Stimulated activated naive CD8-positive, alpha-beta T cell treated with anti-CD3 and anti-CD28 coated beads, Interleukin-15, amount 100 ng/mL, for 72 hours (primary cell): ENCODE results near the gene OR2A42.
"Not testable (repeated sequence)": the region's sequence is repeated elsewhere in the genome, so short reads cannot be mapped to it uniquely, and the experiment has no call there.

Experiments used
- ATAC-seq: fragments of 150-1000 bp; cut with Tn5 transposase; 2 replicates; pipeline ENCODE4 v1.10.0; 2021; ENCODE audit warnings: mild to moderate bottlenecking, moderate library complexity
- DNase-seq, 2 donors: peaks; one replicate each; pipeline ENCODE4 v3.0.0; 2021 to 2022
- H3K27ac Mint-ChIP-seq, 2 donors: one replicate each; pipeline ENCODE4 v1.8.0; 2022; ENCODE audit warnings: mild to moderate bottlenecking in 2 of 2, mixed read lengths in 2 of 2, moderate library complexity in 2 of 2
- H3K27me3 Mint-ChIP-seq: one replicate; pipeline ENCODE4 v1.8.0; 2022; ENCODE audit warnings: mixed read lengths
- H3K4me1 Mint-ChIP-seq: one replicate; pipeline ENCODE4 v1.8.0; 2022; ENCODE audit warnings: mild to moderate bottlenecking, mixed read lengths
- H3K4me3 Mint-ChIP-seq, 2 donors: one replicate each; pipeline ENCODE4 v1.8.0; 2022; ENCODE audit warnings: mild to moderate bottlenecking in 2 of 2, mixed read lengths in 2 of 2, moderate library complexity in 1 of 2
- H3K9me3 Mint-ChIP-seq, 2 donors: one replicate each; pipeline ENCODE4 v1.8.0; 2022; ENCODE audit warnings: mixed read lengths in 2 of 2

The OR2A42 gene

DNA sequence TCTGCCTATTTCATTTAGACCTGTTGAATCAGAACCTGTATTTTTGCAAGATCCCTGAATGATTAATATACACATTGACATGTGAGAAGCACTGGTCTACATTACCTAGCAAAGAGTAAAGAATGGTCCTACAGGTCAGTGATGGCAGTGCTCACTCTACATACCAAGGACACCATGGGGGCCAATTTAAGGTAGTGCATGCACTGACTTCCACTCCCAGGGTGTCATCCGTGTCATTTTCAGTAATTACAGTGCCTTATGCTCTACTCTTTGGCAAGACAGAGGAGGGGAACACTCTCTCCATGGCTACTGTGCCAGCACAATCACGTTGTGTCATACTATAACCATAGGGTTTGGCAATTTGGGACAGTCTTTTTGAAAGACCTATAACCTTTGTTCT lies 6.0 kb upstream of the OR2A42 start:
- H3K9me3 Mint-ChIP-seq, H3K27me3 Mint-ChIP-seq, ATAC-seq, DNase-seq, H3K27ac Mint-ChIP-seq, H3K4me1 Mint-ChIP-seq, H3K4me3 Mint-ChIP-seq: not testable (repeated sequence)

DNA sequence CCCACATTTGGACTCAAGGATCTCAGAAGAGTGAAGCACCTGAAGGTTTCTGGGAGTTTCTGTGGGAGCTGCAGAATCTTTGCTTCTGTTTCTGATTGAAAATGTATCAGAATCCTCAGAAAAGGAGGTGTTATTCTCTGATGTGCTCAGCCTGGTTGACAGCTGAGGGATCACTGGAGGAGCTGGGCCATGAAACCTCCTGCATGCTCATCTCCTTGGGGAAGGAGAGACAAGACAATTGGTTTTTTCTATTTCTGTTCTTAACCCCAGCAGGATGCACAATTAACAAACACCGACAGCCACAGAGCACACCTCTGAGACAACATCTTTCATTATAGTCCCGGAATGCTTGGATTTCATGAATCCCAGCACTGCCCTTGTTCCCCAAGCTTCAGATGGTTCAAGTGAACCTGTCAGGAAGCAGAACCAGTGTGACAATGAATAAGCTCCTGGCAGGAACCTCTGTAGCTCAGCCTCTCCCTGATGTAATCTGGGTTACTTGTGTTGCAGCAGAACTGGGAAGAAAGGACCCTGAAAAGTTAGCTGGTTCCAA lies 799 bp downstream of the OR2A42 start:
- H3K27me3 Mint-ChIP-seq, H3K4me1 Mint-ChIP-seq, ATAC-seq, H3K9me3 Mint-ChIP-seq, H3K27ac Mint-ChIP-seq, DNase-seq, H3K4me3 Mint-ChIP-seq: not testable (repeated sequence)

DNA sequence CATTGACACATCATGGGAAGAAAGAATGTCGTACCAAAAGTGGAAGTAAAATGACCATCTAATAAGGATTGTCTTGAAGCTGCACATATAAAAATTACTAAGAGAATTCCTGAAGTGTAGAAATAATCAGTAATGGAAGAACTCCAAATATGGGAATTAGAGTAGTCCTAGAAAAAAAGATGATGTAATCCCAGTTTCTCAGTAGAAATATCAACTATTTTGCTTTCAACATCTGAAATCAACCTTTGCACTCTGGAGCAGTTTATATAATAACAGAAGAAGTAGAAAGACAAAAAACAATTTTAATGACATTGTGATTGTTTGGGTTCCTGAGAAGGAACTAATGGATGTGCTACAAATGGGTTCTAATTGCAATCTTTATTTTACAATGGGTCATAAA lies 6.4 kb downstream of the OR2A42 start:
- not testable (repeated sequence) for H3K9me3 Mint-ChIP-seq

DNA sequence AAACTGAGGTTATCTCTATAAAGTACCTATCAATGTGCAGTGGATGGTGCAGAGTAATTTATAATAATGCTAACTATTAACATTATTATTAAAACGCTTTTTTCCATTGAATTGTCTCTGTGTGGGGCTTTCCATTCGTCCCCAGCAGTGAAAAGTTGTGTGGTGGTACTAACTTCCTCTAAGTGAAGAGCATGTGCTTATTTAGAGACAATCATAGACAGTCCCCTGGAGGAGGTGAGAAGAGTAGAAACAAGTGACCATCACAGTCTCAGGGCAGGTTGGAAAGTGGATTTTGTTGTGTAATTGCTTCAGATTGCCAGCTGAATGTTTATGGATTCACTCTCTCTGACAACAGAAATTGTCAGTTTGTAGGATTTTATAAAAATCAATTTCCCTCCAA lies 8.4 kb downstream of the OR2A42 start:
- not testable (repeated sequence) for H3K27ac Mint-ChIP-seq, DNase-seq, H3K4me3 Mint-ChIP-seq, H3K9me3 Mint-ChIP-seq, ATAC-seq, H3K27me3 Mint-ChIP-seq, H3K4me1 Mint-ChIP-seq

More for the DNA sequence above, 6.4 kb downstream of the OR2A42 start:
- H3K27me3 Mint-ChIP-seq, H3K4me3 Mint-ChIP-seq, H3K27ac Mint-ChIP-seq, ATAC-seq, DNase-seq, H3K4me1 Mint-ChIP-seq: not testable (repeated sequence)

DNA sequence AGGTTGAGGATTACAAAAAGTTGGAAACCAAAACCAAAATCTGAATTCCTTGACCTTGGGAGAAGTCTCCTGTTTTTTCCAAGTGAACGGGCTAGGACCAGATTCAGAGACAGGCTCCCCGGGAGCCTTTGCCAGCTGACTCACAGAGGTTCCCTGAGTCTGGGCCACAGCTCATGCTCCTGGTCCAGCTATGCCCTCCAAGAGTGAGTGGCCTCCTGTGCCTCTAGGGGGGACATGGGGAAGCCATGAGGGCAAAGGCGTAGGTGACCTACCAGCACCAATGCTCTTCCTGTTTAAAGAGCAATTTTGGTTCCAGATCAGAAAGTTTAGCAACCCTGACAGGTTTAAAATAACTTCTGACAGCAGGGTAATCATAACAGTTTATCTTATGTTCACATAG lies 10.6 kb downstream of the OR2A42 start:
- H3K4me3 Mint-ChIP-seq, H3K27me3 Mint-ChIP-seq, H3K27ac Mint-ChIP-seq, H3K9me3 Mint-ChIP-seq, H3K4me1 Mint-ChIP-seq, ATAC-seq, DNase-seq: not testable (repeated sequence)

DNA sequence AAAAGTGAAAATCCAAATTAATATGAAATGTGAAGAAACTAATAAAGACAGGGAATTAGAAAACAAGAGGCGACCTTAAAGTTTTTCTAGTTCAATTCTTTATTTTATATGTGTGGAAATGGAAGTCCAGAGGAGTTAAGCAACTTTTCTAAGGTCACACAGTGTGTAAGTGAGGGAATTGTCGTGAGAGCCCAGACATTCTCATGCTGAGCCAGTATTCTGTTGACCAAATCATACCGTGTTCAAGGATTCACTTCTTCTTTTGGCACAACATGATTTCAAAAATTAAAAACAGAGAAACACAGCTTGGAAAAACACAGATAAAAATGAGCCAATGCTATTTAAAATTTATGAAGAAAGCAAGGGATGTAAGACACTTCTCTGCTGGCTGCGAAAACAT lies 12.5 kb downstream of the OR2A42 start:
- ATAC-seq, H3K4me3 Mint-ChIP-seq, H3K4me1 Mint-ChIP-seq, H3K27ac Mint-ChIP-seq, DNase-seq, H3K9me3 Mint-ChIP-seq, H3K27me3 Mint-ChIP-seq: not testable (repeated sequence)

DNA sequence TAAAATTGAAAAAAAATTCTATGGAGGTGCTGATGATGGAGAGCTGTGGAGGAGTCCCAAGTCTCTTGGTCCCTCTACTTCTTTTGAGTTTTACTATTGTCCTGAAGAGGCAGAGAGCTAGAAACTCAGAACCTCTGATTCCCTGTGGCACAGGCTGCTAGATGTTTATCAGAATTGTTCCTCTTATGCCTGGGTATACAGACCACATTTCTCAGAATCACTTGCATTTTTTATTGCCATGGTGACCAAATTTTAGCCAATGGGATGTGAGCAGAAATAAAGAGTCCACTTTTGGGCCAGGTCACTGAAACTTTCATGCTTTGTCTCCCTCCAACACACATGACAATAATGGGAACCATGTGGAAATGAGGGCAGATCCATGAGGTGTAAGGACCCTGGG lies 15.7 kb downstream of the OR2A42 start:
- H3K4me1 Mint-ChIP-seq, H3K9me3 Mint-ChIP-seq, ATAC-seq, H3K4me3 Mint-ChIP-seq, H3K27ac Mint-ChIP-seq, DNase-seq, H3K27me3 Mint-ChIP-seq: not testable (repeated sequence)

DNA sequence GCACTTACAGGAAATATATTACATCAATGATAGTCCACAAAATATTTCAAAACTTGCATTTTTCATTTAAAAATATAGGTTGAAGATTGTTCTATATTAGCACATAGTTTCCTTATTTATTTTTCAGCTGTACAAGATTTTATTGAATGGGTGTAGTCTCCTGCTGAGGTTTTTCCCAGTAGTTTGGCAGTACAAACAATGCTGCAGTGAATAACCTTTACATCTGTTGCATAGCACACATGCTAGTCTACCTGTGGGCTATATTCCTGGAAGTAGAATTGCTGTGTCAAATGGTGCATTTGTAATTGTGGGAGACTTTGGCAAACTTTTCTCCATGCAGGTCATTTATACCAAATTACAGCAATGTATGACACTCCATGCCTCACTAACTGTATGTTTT lies 18.9 kb downstream of the OR2A42 start:
- not testable (repeated sequence) for H3K4me3 Mint-ChIP-seq, H3K9me3 Mint-ChIP-seq, H3K27me3 Mint-ChIP-seq, H3K4me1 Mint-ChIP-seq, DNase-seq, H3K27ac Mint-ChIP-seq, ATAC-seq

DNA sequence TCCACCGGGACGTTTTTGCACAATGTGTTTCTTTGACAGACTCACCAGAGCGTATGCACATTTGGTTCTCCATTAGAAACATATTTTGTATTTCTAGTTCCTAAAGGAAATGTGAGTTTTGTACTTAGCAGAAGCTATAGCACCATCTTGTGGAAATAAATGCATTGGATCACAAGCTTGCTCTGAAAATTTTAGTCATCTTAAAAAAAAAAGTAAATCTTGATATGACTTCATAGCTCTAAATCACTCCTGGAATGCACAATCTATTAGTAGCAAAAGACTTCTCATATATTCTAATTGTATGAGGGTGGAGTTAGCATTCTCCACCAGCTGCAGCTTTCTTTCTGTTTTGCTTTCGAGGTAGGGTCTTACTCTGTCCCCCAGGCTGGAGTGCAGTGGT lies 20.3 kb downstream of the OR2A42 start:
- H3K4me3 Mint-ChIP-seq, H3K27me3 Mint-ChIP-seq, H3K4me1 Mint-ChIP-seq, H3K27ac Mint-ChIP-seq, H3K9me3 Mint-ChIP-seq, DNase-seq: not testable (repeated sequence)
- peak; percentile 35 for ATAC-seq

DNA sequence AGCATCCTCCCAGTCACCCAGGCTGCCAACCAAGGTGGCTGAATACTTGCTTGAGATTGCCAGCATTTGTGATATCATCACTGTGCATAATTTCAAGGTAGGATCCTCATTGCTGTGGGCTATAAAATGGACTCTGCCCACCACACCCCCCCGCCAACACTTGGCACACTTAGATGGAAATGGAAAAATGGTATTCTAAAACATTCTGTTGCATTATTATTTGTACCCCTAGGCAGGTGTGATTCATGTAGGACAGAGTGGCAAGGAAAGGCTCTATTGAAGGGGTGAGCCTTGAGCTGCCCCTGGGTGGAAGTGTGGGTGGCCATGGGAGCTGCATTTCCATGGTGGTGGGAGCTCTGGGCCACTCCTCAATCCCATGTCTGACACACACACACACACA lies 20.8 kb downstream of the OR2A42 start:
- not testable (repeated sequence) for H3K9me3 Mint-ChIP-seq, H3K4me1 Mint-ChIP-seq, H3K27ac Mint-ChIP-seq, H3K27me3 Mint-ChIP-seq, ATAC-seq, H3K4me3 Mint-ChIP-seq, DNase-seq

DNA sequence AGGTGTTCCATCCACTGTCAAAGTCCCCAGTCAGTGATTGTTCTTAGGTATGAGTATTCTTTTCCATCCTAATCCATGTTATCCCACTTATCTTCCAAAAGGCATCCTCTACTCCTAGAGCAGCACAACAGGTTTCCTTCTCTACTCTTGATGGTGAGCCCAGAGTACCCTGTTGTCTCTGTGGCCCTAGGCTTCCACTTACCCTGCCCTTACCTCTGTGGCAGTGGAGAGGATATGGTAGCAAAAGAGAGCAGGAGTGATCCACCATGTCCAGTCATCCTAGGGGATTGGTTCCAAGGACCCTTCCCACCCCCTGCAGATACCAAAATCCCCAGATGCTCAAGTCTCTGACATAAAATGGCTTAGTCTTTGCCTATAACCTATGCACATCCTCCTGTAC lies 22.2 kb downstream of the OR2A42 start:
- not testable (repeated sequence) for DNase-seq, ATAC-seq, H3K4me1 Mint-ChIP-seq, H3K27me3 Mint-ChIP-seq, H3K4me3 Mint-ChIP-seq, H3K27ac Mint-ChIP-seq, H3K9me3 Mint-ChIP-seq

DNA sequence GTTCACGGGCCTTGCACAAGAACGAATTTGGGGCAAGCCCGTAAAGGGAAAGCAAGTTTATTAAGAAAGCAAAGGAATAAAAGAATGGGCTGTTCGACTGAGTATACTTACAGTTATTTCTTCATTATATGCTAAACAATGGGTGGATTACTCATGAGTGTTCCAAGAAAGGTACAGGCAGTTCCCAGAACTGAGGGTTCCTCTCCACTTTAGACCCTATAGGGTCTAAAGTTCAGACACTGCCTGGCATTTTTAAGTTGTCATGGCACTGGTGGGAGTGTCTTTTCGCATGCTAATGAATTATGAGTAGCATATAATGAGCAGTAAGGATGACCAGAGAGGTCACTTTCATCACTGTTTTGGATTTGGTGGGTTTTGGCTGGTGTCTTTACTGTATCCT lies 34.1 kb downstream of the OR2A42 start:
- H3K27me3 Mint-ChIP-seq, H3K4me3 Mint-ChIP-seq, H3K9me3 Mint-ChIP-seq, DNase-seq, H3K27ac Mint-ChIP-seq, H3K4me1 Mint-ChIP-seq: not testable (repeated sequence)
- peak; percentile 48 for ATAC-seq

DNA sequence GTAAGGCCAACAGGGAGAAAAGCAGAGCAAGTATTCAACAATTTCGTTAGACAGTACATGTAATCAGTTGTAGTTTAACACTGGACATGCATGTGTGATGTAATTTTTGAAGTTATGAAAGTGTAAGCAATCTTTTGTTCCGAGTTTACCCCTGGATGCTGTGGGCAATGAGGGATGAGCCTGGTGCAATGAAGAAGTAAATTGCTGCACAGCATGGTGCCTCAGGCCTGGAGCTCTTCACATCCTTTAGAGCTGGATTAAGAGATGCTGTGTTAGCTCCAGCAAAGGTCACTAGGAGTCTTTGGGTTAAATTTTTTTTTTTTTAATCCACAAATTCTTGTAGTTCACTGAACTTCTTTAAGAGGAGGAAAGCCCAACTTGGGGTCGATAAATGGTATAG lies 36.3 kb downstream of the OR2A42 start:
- ATAC-seq, H3K27me3 Mint-ChIP-seq, H3K4me3 Mint-ChIP-seq, H3K27ac Mint-ChIP-seq, DNase-seq, H3K4me1 Mint-ChIP-seq, H3K9me3 Mint-ChIP-seq: not testable (repeated sequence)

DNA sequence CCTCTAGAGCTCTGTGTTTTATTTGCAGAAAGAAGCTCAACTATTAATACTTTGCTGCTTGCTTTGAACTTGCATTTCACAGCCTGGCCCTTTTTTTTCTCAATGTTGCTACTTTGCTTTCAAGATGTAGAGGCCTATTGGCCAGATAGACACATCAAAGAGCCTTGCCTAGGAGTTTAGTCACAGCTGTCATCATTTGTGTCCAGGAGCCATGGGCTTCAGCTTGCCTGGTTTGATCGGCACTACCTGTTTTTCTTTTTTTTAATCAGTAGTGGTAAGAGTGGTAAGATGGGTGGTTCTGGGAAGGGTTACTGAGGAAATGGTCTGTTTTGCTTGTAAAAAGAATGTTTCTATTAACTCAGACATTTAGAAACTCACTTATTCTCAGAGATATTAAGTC lies 37.4 kb downstream of the OR2A42 start:
- H3K4me1 Mint-ChIP-seq, H3K27me3 Mint-ChIP-seq, H3K9me3 Mint-ChIP-seq, DNase-seq, H3K4me3 Mint-ChIP-seq, H3K27ac Mint-ChIP-seq: not testable (repeated sequence)
- peak; percentile 94 for ATAC-seq

DNA sequence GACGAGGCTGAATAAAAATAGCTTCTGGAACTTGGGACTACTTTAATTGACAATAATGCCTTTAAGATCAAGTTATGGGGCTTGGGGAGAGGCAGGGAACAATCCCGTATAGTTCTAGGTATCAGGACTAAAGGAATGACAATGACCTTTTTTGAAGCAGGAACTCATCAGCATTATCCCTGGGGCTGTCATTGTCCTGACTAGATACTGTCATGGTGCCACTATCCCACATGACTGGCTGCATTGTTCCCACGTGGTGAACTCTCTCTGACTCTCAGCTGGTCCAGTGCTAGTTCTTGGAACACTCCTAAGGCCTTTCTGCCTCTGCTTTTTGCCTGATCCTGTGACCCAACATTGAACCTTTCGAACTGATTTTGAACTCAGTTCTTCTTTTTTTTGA lies 40.5 kb downstream of the OR2A42 start:
- not testable (repeated sequence) for H3K27ac Mint-ChIP-seq, H3K27me3 Mint-ChIP-seq, H3K9me3 Mint-ChIP-seq, DNase-seq, ATAC-seq, H3K4me1 Mint-ChIP-seq, H3K4me3 Mint-ChIP-seq

DNA sequence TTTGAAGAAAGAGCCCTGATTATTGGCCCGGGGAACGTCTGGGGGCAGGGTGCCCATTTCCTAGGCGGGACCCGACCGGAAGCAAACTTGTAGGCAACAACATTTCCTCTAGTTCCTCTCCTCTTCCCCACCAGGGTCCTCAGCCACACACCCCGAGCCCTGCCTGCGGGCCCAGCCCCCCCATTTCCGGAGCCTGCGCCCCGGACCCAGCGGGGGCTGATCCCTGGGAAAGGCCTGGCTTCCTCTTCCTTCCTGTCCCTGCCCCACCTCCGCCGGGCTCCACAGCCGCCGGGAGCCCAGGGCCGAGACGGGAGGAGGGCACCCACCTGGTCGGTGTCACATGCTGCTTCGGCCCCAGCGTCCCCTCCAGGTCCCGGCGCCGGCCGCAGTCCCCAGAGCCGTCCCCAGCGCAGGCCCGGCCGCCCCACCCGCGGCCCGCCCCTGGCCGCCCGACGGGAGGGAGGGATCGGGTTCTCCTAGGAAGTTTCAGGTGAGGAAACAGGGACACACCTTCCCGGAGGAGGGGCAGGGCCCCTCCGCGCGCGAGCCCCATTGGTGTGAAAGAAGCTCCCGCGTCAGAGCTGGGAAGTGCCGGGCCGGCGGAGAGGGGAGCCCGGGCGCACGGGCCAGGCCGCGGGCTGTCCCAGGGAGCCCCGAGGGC lies 44.1 kb downstream of the OR2A42 start, which contains the start of gene ARHGEF35:
ARHGEF35 (minus strand) TSS at position 622 of the 661 bp plus-strand sequence. CDS start 7,450 bp downstream, outside the sequence.
- H3K27me3 Mint-ChIP-seq, DNase-seq, H3K4me1 Mint-ChIP-seq, H3K9me3 Mint-ChIP-seq, H3K27ac Mint-ChIP-seq: not testable (repeated sequence)
- ATAC-seq: peak; percentile 82
- peak within 1 kb of the TSS in 1 of 2 donors; percentile 61 for H3K4me3 Mint-ChIP-seq

DNA sequence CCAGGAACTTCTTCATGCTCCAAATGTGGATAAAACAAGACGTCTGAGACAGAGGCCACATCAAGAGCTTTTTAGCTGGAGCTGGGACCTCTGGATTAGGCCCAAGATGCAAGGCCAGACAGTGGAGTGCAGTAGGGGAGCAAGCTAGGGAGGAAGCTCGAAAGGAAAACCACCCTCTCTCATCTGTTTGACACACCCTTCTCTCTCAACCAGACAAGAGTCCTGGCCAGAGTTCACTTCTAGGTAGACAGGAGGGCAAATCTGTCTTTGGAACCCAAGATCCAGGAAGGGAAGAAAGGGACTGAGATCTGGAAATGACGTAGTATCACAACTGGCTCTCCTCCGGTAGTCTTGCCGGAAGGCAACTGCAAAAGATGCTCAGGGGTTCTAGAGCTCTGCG lies 45.0 kb downstream of the OR2A42 start:
- DNase-seq, H3K27ac Mint-ChIP-seq, ATAC-seq: not testable (repeated sequence)

More for the DNA sequence above, 45.0 kb downstream of the OR2A42 start:
- H3K27me3 Mint-ChIP-seq, H3K4me3 Mint-ChIP-seq, H3K4me1 Mint-ChIP-seq, H3K9me3 Mint-ChIP-seq: not testable (repeated sequence)
